SK-N-MC (cell line): ENCODE measurements around the gene ARSI.

Source experiments
- EZH2 ChIP-seq: fragments of 200-600 bp; sonication (generic); IDR thresholded peaks from one replicate; pipeline ENCODE4 v1.6.1; 2017; ENCODE audit warnings: antibody characterized with exemption
- POLR2AphosphoS5 ChIP-seq: IDR thresholded peaks from 2 replicates; pipeline ENCODE4 v1.6.1; 2012; ENCODE audit warnings: mild to moderate bottlenecking, low read depth, low read length, borderline replicate concordance

GRCh38 chr5:150340614-150341255 is 38.0 kb upstream of the ARSI start:
- TF ChIP-seq EZH2 (no peak), POLR2AphosphoS5 (no peak)
